ACHN (cell line): ENCODE measurements around the gene OR5AS1.
"Not testable (repeated sequence)": the region's sequence is repeated elsewhere in the genome, so short reads cannot be mapped to it uniquely, and the experiment has no call there.

ENCODE experiments used
- DNase-seq: peaks from one replicate; pipeline ENCODE4 v3.0.0-alpha.2; 2015
- in situ Hi-C: cut with HindIII; loops from 2 replicates; pipeline ENCODE4 v1.10.0; 2017; ENCODE audit warnings: low sequenced_read_pairs, low pct_ligation_motif_present, low pct_unique_long_range_greater_than_20kb

The OR5AS1 gene

DNA sequence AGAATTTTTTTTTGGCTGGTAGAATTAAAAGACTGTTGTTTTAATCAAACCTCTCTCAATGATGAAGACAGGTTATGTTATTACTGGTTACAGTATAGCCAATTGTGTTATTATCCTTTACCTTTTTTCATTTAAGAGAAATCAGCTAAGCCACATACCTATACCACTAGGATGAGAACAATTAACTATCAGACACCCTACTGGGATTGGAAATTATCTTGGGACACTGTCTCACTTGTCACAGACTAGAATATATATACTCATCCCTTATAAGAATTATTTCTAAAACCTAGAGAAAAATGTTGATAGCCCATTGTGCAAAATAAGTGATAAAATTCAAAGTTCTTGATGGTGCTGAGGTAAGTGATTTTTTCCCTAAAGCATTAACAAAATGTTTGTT is at the start of gene OR5AS1:
Gene OR5AS1, plus strand, starts transcription at position 301 of the 400 bp plus-strand sequence. CDS start 2,765 bp downstream, outside the sequence.
- in situ Hi-C loops = no loop called here

DNA sequence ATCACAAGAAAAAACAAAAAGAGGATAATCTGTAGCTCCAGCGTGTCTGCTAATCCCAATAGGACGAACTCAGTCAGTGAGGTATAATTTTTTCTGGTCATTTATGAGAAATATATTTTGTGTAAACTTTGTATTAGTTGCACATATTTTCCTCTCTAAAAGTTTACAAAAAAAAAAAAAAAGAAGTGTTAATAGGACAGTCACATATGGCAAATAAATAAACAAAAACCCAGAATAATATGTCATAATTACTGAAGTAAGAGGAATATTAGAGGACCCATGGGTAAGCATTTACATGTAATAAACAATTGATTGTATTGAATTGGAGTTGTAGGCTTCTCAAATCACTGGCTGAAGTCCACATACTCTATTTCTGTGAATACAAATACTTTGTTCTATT is 32.9 kb upstream of the OR5AS1 start, which contains the start of gene OR5F1:
Gene OR5F1, minus strand, starts transcription at position 101 of the 400 bp plus-strand sequence. Its CDS starts 0 bp downstream, at position 101.
- in situ Hi-C loops = no loop called here
- DNase-seq = no peak

More for the DNA sequence above, at the start of gene OR5AS1:
- no peak for DNase-seq

DNA sequence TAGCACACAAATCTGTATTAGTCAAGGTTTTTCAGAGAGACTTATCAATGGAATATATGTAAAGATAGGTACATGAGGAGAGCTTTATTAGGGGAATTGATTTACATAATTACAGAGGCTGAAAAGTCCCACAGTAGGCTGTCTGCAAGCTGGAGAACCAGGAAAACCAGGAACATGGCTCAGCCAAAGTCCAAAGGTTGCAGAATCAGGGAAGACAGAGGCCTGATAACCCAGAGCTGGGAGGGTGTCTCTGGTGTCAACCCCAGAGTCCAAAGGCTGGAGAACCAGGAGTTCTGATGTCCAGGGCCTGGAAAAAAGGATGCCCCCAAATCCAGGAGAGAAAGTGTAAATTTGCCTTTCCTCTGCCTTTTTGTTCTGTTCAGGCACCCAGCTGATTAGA is 16.7 kb upstream of the OR5AS1 start:
- in situ Hi-C loops = no loop called here
- no peak for DNase-seq

DNA sequence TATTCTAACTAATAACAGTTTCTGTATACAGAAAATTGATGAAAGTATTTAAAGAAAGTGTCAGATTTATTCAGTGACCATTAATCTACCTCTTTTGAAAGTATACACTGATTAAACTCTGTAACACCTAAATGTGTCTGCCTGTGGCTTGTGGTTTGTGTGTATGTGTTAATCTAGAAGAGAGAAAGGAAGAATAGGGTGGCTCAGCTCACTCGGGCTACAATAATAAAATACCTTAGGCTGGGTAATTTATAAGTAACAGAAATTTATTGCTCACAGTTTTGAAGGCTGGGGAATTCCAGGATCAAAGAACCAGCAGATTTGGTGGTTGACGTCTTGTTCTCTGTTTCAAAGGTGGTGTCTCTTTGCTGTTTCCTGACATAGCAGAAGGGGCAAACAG is 13.6 kb upstream of the OR5AS1 start:
- in situ Hi-C loops = no loop called here
- DNase-seq = no peak

DNA sequence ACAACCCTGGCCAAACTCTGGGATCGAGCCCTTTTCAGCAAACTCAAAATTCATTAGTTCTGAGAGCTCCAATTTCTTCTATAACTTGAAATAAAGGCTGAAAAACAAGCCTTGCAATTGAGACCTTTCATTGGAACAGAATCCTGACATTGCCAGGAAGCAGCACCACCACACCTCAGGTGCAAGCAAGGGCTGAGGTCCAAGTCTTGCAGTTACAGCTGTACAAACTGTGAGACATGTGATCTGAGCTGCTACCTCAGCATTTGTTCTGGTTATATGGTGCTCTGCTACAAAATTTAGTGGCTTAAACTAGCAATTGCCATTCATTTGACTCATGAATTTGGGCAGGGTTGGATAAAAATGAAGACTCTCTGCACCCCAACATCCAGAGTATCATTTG is 18.1 kb downstream of the OR5AS1 start:
- in situ Hi-C loops = no loop called here

DNA sequence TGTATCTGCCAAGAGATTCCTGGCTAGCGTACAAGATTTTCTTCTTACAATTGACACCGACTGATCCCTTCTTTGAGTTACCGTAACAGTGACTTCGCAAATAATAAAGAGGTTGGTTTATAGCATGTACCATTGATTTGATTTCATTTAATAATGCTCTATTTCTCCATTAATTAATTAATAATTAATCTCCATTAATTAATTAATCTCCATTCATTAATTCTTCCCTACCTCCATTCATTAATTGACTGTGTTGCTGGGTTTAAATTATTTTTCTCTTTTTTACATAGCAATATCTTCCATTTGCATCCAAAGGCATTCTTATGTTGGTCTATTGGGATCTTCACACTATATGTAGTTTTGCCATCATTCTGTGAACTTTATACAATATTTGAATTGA is 21.0 kb downstream of the OR5AS1 start:
- DNase-seq = no peak
- in situ Hi-C loops = no loop called here

More for the DNA sequence above, 18.1 kb downstream of the OR5AS1 start:
- DNase-seq = no peak

DNA sequence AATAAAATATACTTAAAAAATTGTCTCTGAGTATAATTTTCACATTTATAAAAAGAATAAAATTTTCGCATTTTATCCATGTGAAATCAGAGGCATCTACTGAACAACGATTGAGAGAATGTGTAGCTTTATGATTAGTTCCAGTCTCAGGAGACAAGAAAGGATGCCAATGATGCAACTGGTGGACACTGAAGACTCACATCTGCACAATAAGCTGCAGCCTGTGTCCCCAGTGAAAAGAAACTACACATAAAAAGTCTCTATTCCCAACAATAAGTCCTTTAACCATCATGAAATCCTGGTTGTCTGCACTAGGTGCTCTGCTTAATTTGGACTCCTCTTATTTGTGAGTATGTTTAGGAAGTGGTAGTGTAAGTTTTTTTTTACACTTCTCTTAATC is 22.0 kb downstream of the OR5AS1 start:
- in situ Hi-C loops = no loop called here

DNA sequence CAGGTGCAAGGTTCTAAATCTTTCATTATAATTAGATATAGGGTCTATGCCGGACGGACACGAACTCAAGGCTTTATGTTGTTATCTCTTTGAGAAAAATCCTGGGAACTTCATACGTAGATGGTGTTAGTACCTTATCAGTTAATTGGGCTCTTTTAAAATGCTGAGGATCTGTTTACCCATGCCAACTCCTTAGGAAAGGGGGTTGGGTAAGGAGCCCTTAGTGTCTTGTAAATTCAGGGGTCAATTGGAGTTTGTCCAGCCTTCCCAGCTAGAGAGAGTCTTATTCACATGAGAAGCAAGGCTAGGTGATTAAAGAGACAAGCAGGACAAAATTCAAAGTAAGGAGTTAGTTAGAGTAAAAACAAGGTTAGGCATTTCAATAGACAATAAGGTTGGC is 28.9 kb downstream of the OR5AS1 start:
- in situ Hi-C loops, DNase-seq: not testable (repeated sequence)

More for the DNA sequence above, 22.0 kb downstream of the OR5AS1 start:
- DNase-seq = no peak

DNA sequence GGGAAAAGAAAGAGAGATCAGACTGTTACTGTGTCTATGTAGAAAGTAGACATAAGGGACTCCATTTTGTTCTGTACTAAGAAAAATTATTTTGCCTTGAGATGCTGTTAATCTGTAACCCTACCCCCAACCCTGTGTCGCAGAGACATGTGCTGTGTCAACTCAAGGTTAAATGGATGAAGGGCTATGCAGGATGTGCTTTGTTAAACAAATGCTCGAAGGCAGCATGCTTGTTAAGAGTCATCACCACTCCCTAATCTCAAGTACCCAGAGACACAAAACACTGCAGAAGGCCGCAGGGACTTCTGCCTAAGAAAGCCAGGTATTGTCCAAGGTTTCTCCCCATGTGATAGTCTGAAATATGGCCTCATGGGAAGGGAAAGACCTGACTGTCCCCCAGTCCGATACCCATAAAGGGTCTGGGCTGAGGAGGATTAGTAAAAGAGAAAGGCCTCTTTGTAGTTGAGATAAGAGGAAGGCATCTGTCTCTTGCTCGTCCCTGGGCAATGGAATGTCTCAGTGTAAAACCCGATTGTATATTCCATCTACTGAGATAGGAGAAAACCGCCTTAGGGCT is 30.3 kb downstream of the OR5AS1 start:
- DNase-seq = not testable (repeated sequence)

DNA sequence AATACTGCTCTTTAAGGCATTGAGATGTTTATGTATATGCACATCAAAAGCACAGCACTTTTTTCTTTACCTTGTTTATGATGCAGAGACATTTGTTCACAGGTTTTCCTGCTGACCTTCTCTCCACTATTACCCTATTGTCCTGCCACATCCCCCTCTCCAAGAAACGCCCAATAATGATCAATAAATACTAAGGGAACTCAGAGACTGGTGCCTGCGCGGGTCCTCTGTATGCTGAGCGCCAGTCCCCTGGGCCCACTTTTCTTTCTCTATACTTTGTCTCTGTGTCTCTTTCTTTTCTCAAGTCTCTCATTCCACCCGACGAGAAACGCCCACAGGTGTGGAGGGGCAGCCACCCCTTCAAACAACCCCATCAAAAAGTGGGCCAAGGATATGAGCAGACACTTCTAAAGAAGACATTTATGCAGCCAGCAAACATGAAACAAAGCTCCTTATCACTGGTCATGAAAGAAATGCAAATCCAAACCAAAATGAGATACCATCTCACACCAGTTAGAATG is 30.9 kb downstream of the OR5AS1 start:
- DNase-seq, in situ Hi-C loops: not testable (repeated sequence)

More for the DNA sequence above, 30.3 kb downstream of the OR5AS1 start:
- in situ Hi-C loops = not testable (repeated sequence)

DNA sequence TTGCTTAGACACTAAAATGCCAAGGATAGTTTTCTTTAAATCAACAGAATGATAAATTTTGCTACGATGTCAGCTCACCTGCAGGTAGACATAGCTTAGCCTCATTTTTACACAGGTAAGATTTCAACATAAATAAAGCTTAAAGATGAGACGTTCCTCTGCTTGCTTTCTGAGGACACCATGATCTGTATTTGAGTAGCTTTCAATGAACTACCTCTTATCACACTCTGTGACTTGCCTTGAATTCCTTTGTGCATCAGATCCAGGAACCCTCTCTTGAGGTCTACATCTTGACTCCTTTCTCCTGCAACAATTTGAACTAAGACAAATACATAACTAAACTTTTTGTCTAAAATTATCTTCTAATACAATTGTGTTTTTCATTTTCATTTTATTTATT is 39.5 kb downstream of the OR5AS1 start:
- in situ Hi-C loops = no loop called here
- DNase-seq = no peak
